CD8-positive, alpha-beta memory T cell (primary cell): ENCODE data around the gene SSX3. TPM values are rescaled to one million over a fixed set of nuclear protein-coding genes. Genes with fewer than 3 reads are reported as not detected.
"Not testable (repeated sequence)": the region's sequence is repeated elsewhere in the genome, so short reads cannot be mapped to it uniquely, and the experiment has no call there.

Experiments
- CTCF ChIA-PET: fragments of 350-600 bp; sonication (Branson Sonifier 250); formaldehyde crosslinking; loops from one replicate; lab custom pipeline; 2021; ENCODE audit warnings: antibody characterized with exemption; lab: Charles Lee
- POLR2A ChIA-PET: fragments of 350-600 bp; sonication (Branson Sonifier 250); formaldehyde crosslinking; loops from one replicate; lab custom pipeline; 2021; ENCODE audit warnings: antibody characterized with exemption; lab: Charles Lee
- DNase-seq, 5 donors: peaks; one replicate each; pipeline versions ENCODE4 v3.0.0 to v3.0.0-alpha.2; 2020 to 2022; ENCODE audit warnings: mixed read lengths in 1 of 5
- H3K27ac ChIP-seq: one replicate; pipeline ENCODE4 v1.7.0; 2013; ENCODE audit warnings: low read depth, mild to moderate bottlenecking, low read length, moderate library complexity
- H3K27me3 ChIP-seq: 2 replicates; pipeline ENCODE4 v1.7.0; 2013; ENCODE audit warnings: low read length, mild to moderate bottlenecking; ENCODE audit not compliant: insufficient read depth, poor library complexity, severe bottlenecking
- H3K36me3 ChIP-seq: 2 replicates; pipeline ENCODE4 v1.7.0; 2013; ENCODE audit warnings: mild to moderate bottlenecking, low read length, moderate library complexity; ENCODE audit not compliant: insufficient read depth
- H3K4me1 ChIP-seq: 2 replicates; pipeline ENCODE4 v1.7.0; 2013; ENCODE audit warnings: mild to moderate bottlenecking, low read length, moderate library complexity; ENCODE audit not compliant: insufficient read depth
- H3K4me3 ChIP-seq: 2 replicates; pipeline ENCODE4 v1.7.0; 2013; ENCODE audit warnings: mild to moderate bottlenecking, low read length
- H3K9me3 ChIP-seq: 2 replicates; pipeline ENCODE4 v1.7.0; 2013; ENCODE audit warnings: mild to moderate bottlenecking, low read length
- H3K27ac Mint-ChIP-seq, 8 donors: one replicate each; pipeline ENCODE4 v1.8.0; 2020 to 2021; ENCODE audit warnings: mixed read lengths in 8 of 8, mild to moderate bottlenecking in 6 of 8, inconsistent platforms in 3 of 8, moderate library complexity in 3 of 8
- H3K27me3 Mint-ChIP-seq, 2 donors: one replicate each; pipeline ENCODE4 v1.8.0; 2020 to 2021; ENCODE audit warnings: mixed read lengths in 2 of 2, mild to moderate bottlenecking in 1 of 2, moderate library complexity in 1 of 2
- H3K36me3 Mint-ChIP-seq, 3 donors: one replicate each; pipeline ENCODE4 v1.8.0; 2020 to 2021; ENCODE audit warnings: mixed read lengths in 3 of 3, inconsistent platforms in 1 of 3, mild to moderate bottlenecking in 1 of 3
- H3K4me1 Mint-ChIP-seq, 3 donors: one replicate each; pipeline ENCODE4 v1.8.0; 2020 to 2021; ENCODE audit warnings: mixed read lengths in 3 of 3, inconsistent platforms in 1 of 3, mild to moderate bottlenecking in 1 of 3
- H3K4me3 Mint-ChIP-seq, 7 donors: one replicate each; pipeline ENCODE4 v1.8.0; 2020 to 2021; ENCODE audit warnings: mixed read lengths in 7 of 7, mild to moderate bottlenecking in 6 of 7, moderate library complexity in 4 of 7, inconsistent platforms in 2 of 7
- H3K9me3 Mint-ChIP-seq, 5 donors: one replicate each; pipeline ENCODE4 v1.8.0; 2020 to 2022; ENCODE audit warnings: mixed read lengths in 5 of 5, mild to moderate bottlenecking in 3 of 5, moderate library complexity in 2 of 5, inconsistent platforms in 1 of 5
- polyA plus RNA-seq: library from polyadenylated mRNA; unstranded; fragments of 300-500 nt; fragmentation: Illumina TruSeq; gene quantifications from one replicate; pipeline ENCODE4 v1.2.3, GENCODE V29; 2021
- total RNA-seq, 2 experiments: library from RNA; stranded (reverse); gene quantifications; one replicate each; pipeline ENCODE4 v1.2.3, GENCODE V29; 2021

SSX3 gene
- total and polyA plus RNA-seq, 3 experiments from 2014 or later = not detected

DNA sequence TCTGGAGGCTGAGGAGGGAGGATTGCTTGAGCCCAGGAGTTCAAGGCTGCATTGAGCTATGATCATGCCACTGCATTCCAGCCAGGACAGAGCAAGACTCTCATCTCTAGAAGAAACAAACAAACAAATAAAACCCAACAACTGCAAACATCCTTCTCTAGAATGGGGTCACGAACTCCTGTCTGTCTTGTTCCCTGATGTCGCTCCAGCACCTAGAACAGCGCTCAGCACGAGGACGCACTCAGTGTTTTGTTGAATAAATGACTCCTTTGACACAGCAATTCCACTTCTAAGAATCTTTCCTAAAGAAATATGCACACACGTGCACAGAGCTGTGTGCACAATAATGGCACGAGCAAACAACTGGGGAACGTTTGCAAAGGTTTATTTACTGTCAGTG, 10.4 kb downstream of the SSX3 start:
- H3K4me3 ChIP-seq, H3K27ac ChIP-seq, H3K4me1 ChIP-seq, H3K4me1 Mint-ChIP-seq, H3K36me3 ChIP-seq, H3K27ac Mint-ChIP-seq, H3K36me3 Mint-ChIP-seq, H3K27me3 ChIP-seq, CTCF ChIA-PET, H3K9me3 ChIP-seq, H3K9me3 Mint-ChIP-seq, DNase-seq, POLR2A ChIA-PET, H3K4me3 Mint-ChIP-seq, H3K27me3 Mint-ChIP-seq: not testable (repeated sequence)

DNA sequence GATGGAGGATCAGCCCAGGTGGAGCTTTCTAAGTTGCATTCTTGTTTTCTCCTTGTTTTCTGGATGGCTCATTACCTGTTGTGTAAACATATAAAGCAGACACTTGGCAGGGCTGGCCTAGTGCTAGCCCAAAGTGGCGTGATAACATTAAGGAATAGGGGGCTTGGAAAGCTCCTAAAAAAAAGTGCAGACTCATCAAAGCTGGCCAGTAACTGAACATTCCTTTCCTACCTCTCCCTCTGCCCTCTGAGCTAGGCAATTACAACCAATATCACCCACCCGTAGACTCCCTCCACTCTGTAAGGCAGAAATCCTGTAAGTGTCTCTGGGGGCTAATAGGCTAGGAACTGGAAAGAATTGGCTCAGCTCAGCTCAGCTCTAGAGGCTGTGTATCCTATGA, 42.5 kb downstream of the SSX3 start:
- H3K4me1 Mint-ChIP-seq, H3K27ac Mint-ChIP-seq, H3K9me3 Mint-ChIP-seq, H3K36me3 ChIP-seq, H3K9me3 ChIP-seq, H3K4me3 Mint-ChIP-seq, H3K4me3 ChIP-seq, H3K27me3 Mint-ChIP-seq, H3K27ac ChIP-seq, H3K36me3 Mint-ChIP-seq, POLR2A ChIA-PET, H3K4me1 ChIP-seq, DNase-seq, H3K27me3 ChIP-seq, CTCF ChIA-PET: not testable (repeated sequence)

DNA sequence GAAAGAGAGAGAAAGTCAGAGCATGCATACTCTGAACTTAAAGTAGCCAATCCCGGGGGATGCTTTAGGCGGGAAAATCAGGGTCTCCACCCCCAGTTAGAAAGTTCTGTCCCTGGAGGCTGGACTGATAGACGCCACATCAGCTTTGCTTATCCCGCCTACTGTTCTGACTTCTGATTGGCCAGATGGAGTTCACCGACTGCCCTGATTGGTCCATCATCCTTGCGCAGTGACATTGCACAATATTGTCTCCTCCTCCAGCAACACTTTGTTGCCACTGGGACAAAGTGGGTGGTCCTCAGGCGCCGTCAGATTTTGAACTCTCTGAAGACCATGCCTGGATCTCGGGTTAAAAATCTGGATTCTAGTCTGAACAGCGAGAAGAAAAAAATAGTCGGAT, 50.3 kb downstream of the SSX3 start:
- no peaks in the 10 kb centered on the region for H3K36me3 Mint-ChIP-seq
- DNase-seq = no peak
- peaks cover 6 to 9% of the 10 kb centered on the region in 2 donors for H3K27me3 Mint-ChIP-seq
- Histone ChIP-seq H3K27ac (no peak overlapping the region), H3K27me3 (no peaks in the 10 kb centered on the region), H3K9me3 (no peaks in the 10 kb centered on the region), H3K4me3 (no peak overlapping the region), H3K4me1 (no peaks in the 10 kb centered on the region), H3K36me3 (no peaks in the 10 kb centered on the region)
- no peak overlapping the region for H3K4me3 Mint-ChIP-seq
- no peaks in the 10 kb centered on the region for H3K9me3 Mint-ChIP-seq
- no peak overlapping the region for H3K27ac Mint-ChIP-seq
- ChIA-PET CTCF (no interaction called here), POLR2A (no interaction called here)
- H3K4me1 Mint-ChIP-seq = no peaks in the 10 kb centered on the region

Other genes with a start within 250 kb of the SSX3 start
- gene SPACA5B, start 226.1 kb downstream of the SSX3 start, total RNA-seq = not detected
- not detected for gene SPACA5B, start 226.1 kb downstream of the SSX3 start, polyA plus RNA-seq
- not detected for gene SSX5, start 159.9 kb downstream of the SSX3 start, total RNA-seq
- gene SSX5, start 159.9 kb downstream of the SSX3 start, polyA plus RNA-seq = not detected
- gene SSX1, start 101.3 kb downstream of the SSX3 start, total RNA-seq = not detected
- not detected for gene SSX1, start 101.3 kb downstream of the SSX3 start, polyA plus RNA-seq
- not detected for gene SSX4, start 26.8 kb upstream of the SSX3 start, total RNA-seq
- gene SSX4, start 26.8 kb upstream of the SSX3 start, polyA plus RNA-seq = not detected
- not detected for gene SSX4B, start 55.3 kb upstream of the SSX3 start, total RNA-seq
- gene SSX4B, start 55.3 kb upstream of the SSX3 start, polyA plus RNA-seq = not detected
- gene SLC38A5, start 113.6 kb upstream of the SSX3 start, total RNA-seq = 100 to 1,000 TPM; 188 to 211 TPM
- 19.8 TPM for gene SLC38A5, start 113.6 kb upstream of the SSX3 start, polyA plus RNA-seq
- gene FTSJ1, start 119.5 kb upstream of the SSX3 start, total RNA-seq = 100 to 1,000 TPM; 105 to 107 TPM
- gene FTSJ1, start 119.5 kb upstream of the SSX3 start, polyA plus RNA-seq = 69.4 TPM
- gene PORCN, start 152.3 kb upstream of the SSX3 start, total RNA-seq = 10 to 100 TPM; 12.8 to 13.5 TPM
- gene PORCN, start 152.3 kb upstream of the SSX3 start, polyA plus RNA-seq = 17.8 TPM
- gene EBP, start 165.1 kb upstream of the SSX3 start, total RNA-seq = 100 to 1,000 TPM; 150 to 153 TPM
- gene EBP, start 165.1 kb upstream of the SSX3 start, polyA plus RNA-seq = 109 TPM
- gene TBC1D25, start 183.0 kb upstream of the SSX3 start, total RNA-seq = 10 to 100 TPM; 14.0 to 15.2 TPM
- 21.5 TPM for gene TBC1D25, start 183.0 kb upstream of the SSX3 start, polyA plus RNA-seq
- gene RBM3, start 217.8 kb upstream of the SSX3 start, total RNA-seq = 100 to 1,000 TPM; 245 to 255 TPM
- 272 TPM for gene RBM3, start 217.8 kb upstream of the SSX3 start, polyA plus RNA-seq
- gene WDR13, start 240.8 kb upstream of the SSX3 start, total RNA-seq = 10 to 100 TPM; 47.5 to 48.0 TPM
- 48.3 TPM for gene WDR13, start 240.8 kb upstream of the SSX3 start, polyA plus RNA-seq